Osteocyte (in vitro differentiated cells): ENCODE measurements around the gene SLC6A5. TPM values are rescaled to one million over a fixed set of nuclear protein-coding genes. Genes with fewer than 3 reads are reported as not detected.
"Not testable (repeated sequence)": the region's sequence is repeated elsewhere in the genome, so short reads cannot be mapped to it uniquely, and the experiment has no call there.

Source experiments
- DNase-seq: peaks from one replicate; pipeline ENCODE4 v3.0.0; 2021; ENCODE audit warnings: mixed read lengths; ENCODE audit not compliant: unreplicated experiment; ENCODE audit errors: extremely low spot score
- H3K27ac Mint-ChIP-seq: one replicate; pipeline ENCODE4 v1.8.0; 2021; ENCODE audit warnings: mild to moderate bottlenecking, mixed read lengths; ENCODE audit not compliant: unreplicated experiment
- H3K27me3 Mint-ChIP-seq: one replicate; pipeline ENCODE4 v1.8.0; 2021; ENCODE audit warnings: mixed read lengths; ENCODE audit not compliant: unreplicated experiment
- H3K36me3 Mint-ChIP-seq: one replicate; pipeline ENCODE4 v1.8.0; 2021; ENCODE audit warnings: mixed read lengths; ENCODE audit not compliant: unreplicated experiment
- H3K4me1 Mint-ChIP-seq: one replicate; pipeline ENCODE4 v1.8.0; 2021; ENCODE audit warnings: mixed read lengths; ENCODE audit not compliant: unreplicated experiment
- H3K4me3 Mint-ChIP-seq: one replicate; pipeline ENCODE4 v1.8.0; 2021; ENCODE audit warnings: mild to moderate bottlenecking, moderate library complexity, mixed read lengths; ENCODE audit not compliant: unreplicated experiment
- H3K9me3 Mint-ChIP-seq: one replicate; pipeline ENCODE4 v1.8.0; 2021; ENCODE audit warnings: mixed read lengths; ENCODE audit not compliant: unreplicated experiment
- CTCF ChIP-seq: fragments of 200-600 bp; sonication (generic); IDR thresholded peaks from 2 replicates; pipeline ENCODE4 v1.5.0; 2021; ENCODE audit warnings: antibody characterized with exemption, mild to moderate bottlenecking, moderate library complexity
- total RNA-seq: library from RNA; stranded (reverse); gene quantifications from 2 replicates; pipeline ENCODE4 v1.2.1, GENCODE V29; 2021

SLC6A5 gene
- total RNA-seq, 1 donor from 2014 or later: not detected

GRCh38 chr11:20559523-20560300, 39.7 kb upstream of the SLC6A5 start:
- H3K36me3 Mint-ChIP-seq: no peaks in the 10 kb centered on the region
- no peaks in the 10 kb centered on the region for H3K4me1 Mint-ChIP-seq
- TF ChIP-seq CTCF: no peak
- peaks cover 6% of the 10 kb centered on the region for H3K9me3 Mint-ChIP-seq
- no peak overlapping the region for H3K27ac Mint-ChIP-seq
- no peak overlapping the region for H3K4me3 Mint-ChIP-seq
- no peaks in the 10 kb centered on the region for H3K27me3 Mint-ChIP-seq
- no peak for DNase-seq

- H3K27ac Mint-ChIP-seq: no peak overlapping the region
- no peak for DNase-seq
- no peaks in the 10 kb centered on the region for H3K4me1 Mint-ChIP-seq
- no peak overlapping the region for H3K4me3 Mint-ChIP-seq
- no peaks in the 10 kb centered on the region for H3K36me3 Mint-ChIP-seq
- no peaks in the 10 kb centered on the region for H3K9me3 Mint-ChIP-seq
- H3K27me3 Mint-ChIP-seq: no peaks in the 10 kb centered on the region
- TF ChIP-seq CTCF: no peak
These were observed 37.5 kb upstream of the SLC6A5 start for GRCh38 chr11:20561915-20562314.

GRCh38 chr11:20563866-20564265, 35.5 kb upstream of the SLC6A5 start:
- Mint-ChIP-seq H3K36me3 (no peaks in the 10 kb centered on the region), H3K4me3 (no peak overlapping the region), H3K4me1 (no peaks in the 10 kb centered on the region), H3K27ac (no peak overlapping the region), H3K27me3 (no peaks in the 10 kb centered on the region), H3K9me3 (no peaks in the 10 kb centered on the region)
- DNase-seq: no peak
- no peak for TF ChIP-seq CTCF

- H3K9me3 Mint-ChIP-seq: no peaks in the 10 kb centered on the region
- H3K27me3 Mint-ChIP-seq: no peaks in the 10 kb centered on the region
- TF ChIP-seq CTCF: no peak
- H3K4me1 Mint-ChIP-seq: no peaks in the 10 kb centered on the region
- H3K4me3 Mint-ChIP-seq: no peak overlapping the region
- DNase-seq: no peak
- no peak overlapping the region for H3K27ac Mint-ChIP-seq
- no peaks in the 10 kb centered on the region for H3K36me3 Mint-ChIP-seq
These were observed 34.4 kb upstream of the SLC6A5 start for GRCh38 chr11:20564846-20565635.

GRCh38 chr11:20566115-20566514, 33.3 kb upstream of the SLC6A5 start:
- not testable (repeated sequence) for H3K9me3 Mint-ChIP-seq, H3K4me1 Mint-ChIP-seq, DNase-seq, H3K27me3 Mint-ChIP-seq, H3K36me3 Mint-ChIP-seq, H3K4me3 Mint-ChIP-seq, H3K27ac Mint-ChIP-seq
